Mesenchymal stem cell (in vitro differentiated cells and primary cell): Measurements from ENCODE around the gene FAM124B.
A peak's percentile ranks its signal among the peaks of the same experiment; 100 is the strongest.

Source experiments
- DNase-seq: peaks from one replicate; pipeline ENCODE4 v3.0.0-alpha.2; 2013
- H2AFZ ChIP-seq: one replicate; pipeline ENCODE4 v1.6.1; 2013; ENCODE audit warnings: low read depth, mild to moderate bottlenecking, control low read depth, inconsistent platforms, low read length, moderate library complexity
- H2AK5ac ChIP-seq: 2 replicates; pipeline ENCODE4 v1.6.1; 2013; ENCODE audit warnings: low read length, moderate library complexity, mild to moderate bottlenecking, inconsistent platforms; ENCODE audit not compliant: severe bottlenecking
- H2BK120ac ChIP-seq: one replicate; pipeline ENCODE4 v1.6.1; 2013; ENCODE audit warnings: low read depth, mild to moderate bottlenecking, inconsistent platforms, low read length, moderate library complexity
- H2BK12ac ChIP-seq, 2 experiments: one replicate each; pipeline ENCODE4 v1.6.1; 2013; ENCODE audit warnings: inconsistent platforms in 2 of 2, low read length in 2 of 2, mild to moderate bottlenecking in 2 of 2, moderate library complexity in 2 of 2, control low read depth in 1 of 2
- H2BK15ac ChIP-seq: one replicate; pipeline ENCODE4 v1.6.1; 2013; ENCODE audit warnings: mild to moderate bottlenecking, low read depth, inconsistent platforms; ENCODE audit not compliant: poor library complexity, severe bottlenecking
- H2BK5ac ChIP-seq: 2 replicates; pipeline ENCODE4 v1.6.1; 2013; ENCODE audit warnings: low read depth, mild to moderate bottlenecking, low read length, control low read depth, inconsistent platforms; ENCODE audit not compliant: poor library complexity, severe bottlenecking
- H3K14ac ChIP-seq, 2 experiments: one replicate each; pipeline ENCODE4 v1.6.1; 2013; ENCODE audit warnings: inconsistent platforms in 2 of 2, low read length in 2 of 2, control low read depth in 1 of 2, mild to moderate bottlenecking in 1 of 2, moderate library complexity in 1 of 2
- H3K18ac ChIP-seq, 2 experiments: one replicate each; pipeline ENCODE4 v1.6.1; 2013; ENCODE audit warnings: inconsistent platforms in 2 of 2, low read length in 2 of 2, control low read depth in 1 of 2, low read depth in 1 of 2, mild to moderate bottlenecking in 1 of 2
- H3K23ac ChIP-seq, 2 experiments: one replicate each; pipeline ENCODE4 v1.6.1; 2013; ENCODE audit warnings: inconsistent platforms in 2 of 2, low read length in 2 of 2, mild to moderate bottlenecking in 2 of 2, moderate library complexity in 2 of 2, control low read depth in 1 of 2
- H3K27ac ChIP-seq: 2 replicates; pipeline ENCODE4 v1.5.1; 2013; ENCODE audit warnings: mild to moderate bottlenecking, moderate library complexity, low read length, control low read depth, inconsistent platforms; ENCODE audit not compliant: poor library complexity, severe bottlenecking
- H3K27me3 ChIP-seq, 2 experiments: 2 replicates each; pipeline versions ENCODE4 v1.6.1 to v1.7.0; 2013; ENCODE audit warnings: low read length in 2 of 2, mild to moderate bottlenecking in 2 of 2, moderate library complexity in 2 of 2, control low read depth in 1 of 2, inconsistent platforms in 1 of 2; ENCODE audit not compliant: control insufficient read depth in 1 of 2, insufficient read depth in 1 of 2
- H3K36me3 ChIP-seq, 2 experiments: 2 replicates each; pipeline versions ENCODE4 v1.6.1 to v1.7.0; 2013; ENCODE audit warnings: low read length in 2 of 2, control low read depth in 1 of 2, inconsistent platforms in 1 of 2, low read depth in 1 of 2, mild to moderate bottlenecking in 1 of 2; ENCODE audit not compliant: insufficient read depth in 2 of 2, control insufficient read depth in 1 of 2
- H3K4ac ChIP-seq, 2 experiments: one replicate each; pipeline ENCODE4 v1.6.1; 2013; ENCODE audit warnings: inconsistent platforms in 2 of 2, low read length in 2 of 2, mild to moderate bottlenecking in 2 of 2, moderate library complexity in 2 of 2, control low read depth in 1 of 2, low read depth in 1 of 2
- H3K4me1 ChIP-seq: 2 replicates; pipeline ENCODE4 v1.6.1; 2013; ENCODE audit warnings: low read depth, low read length, control low read depth; ENCODE audit not compliant: control insufficient read depth, insufficient read depth
- H3K4me2 ChIP-seq: 2 replicates; pipeline ENCODE4 v1.6.1; 2013; ENCODE audit warnings: low read length, mild to moderate bottlenecking, inconsistent platforms; ENCODE audit not compliant: poor library complexity, severe bottlenecking
- H3K4me3 ChIP-seq, 2 experiments: 2 replicates each; pipeline versions ENCODE4 v1.5.1 to v1.7.0; 2013; ENCODE audit warnings: low read length in 2 of 2, mild to moderate bottlenecking in 2 of 2, control low read depth in 1 of 2, low read depth in 1 of 2; ENCODE audit not compliant: insufficient read depth in 1 of 2
- H3K79me1 ChIP-seq: replicated peaks from 2 replicates; pipeline ENCODE4 v1.6.1; 2013; ENCODE audit warnings: mild to moderate bottlenecking, control low read depth, low read length, inconsistent platforms; ENCODE audit not compliant: poor library complexity, severe bottlenecking
- H3K9ac ChIP-seq: 2 replicates; pipeline ENCODE4 v1.7.0; 2013; ENCODE audit warnings: mild to moderate bottlenecking, low read length, moderate library complexity
- H3K9me3 ChIP-seq: 2 replicates; pipeline ENCODE4 v1.7.0; 2013; ENCODE audit warnings: mild to moderate bottlenecking, low read length; ENCODE audit not compliant: control insufficient read depth
- H4K8ac ChIP-seq: one replicate; pipeline ENCODE4 v1.6.1; 2013; ENCODE audit warnings: inconsistent platforms, mild to moderate bottlenecking, low read length, moderate library complexity
- H4K91ac ChIP-seq: one replicate; pipeline ENCODE4 v1.6.1; 2013; ENCODE audit warnings: mild to moderate bottlenecking, low read length, inconsistent platforms
- WGBS: methylation state at CpG from one replicate; pipeline ENCODE4 v1.1.7; 2013; ENCODE audit warnings: mixed read lengths; 5-methylcytosine and 5-hydroxymethylcytosine counted together

Gene FAM124B

DNA sequence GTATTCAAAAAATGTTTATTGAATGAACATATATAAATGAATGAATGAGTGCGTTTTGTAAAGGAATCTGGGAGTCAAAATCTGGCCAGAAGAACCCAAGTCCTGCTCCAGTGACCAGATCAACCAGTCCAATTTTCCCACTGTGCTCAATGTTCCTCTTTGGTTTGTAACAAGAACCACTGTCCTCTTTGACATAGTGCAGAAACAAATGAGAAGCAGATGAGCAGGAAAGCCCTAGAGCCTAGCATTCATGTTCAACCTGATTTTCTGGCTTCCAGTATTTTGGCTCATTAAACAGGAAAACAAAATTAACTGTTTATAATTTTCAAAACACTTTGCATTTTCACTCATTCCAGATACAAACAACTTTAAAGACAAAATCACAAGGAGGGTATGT, 23.2 kb downstream of the FAM124B start:
- Histone ChIP-seq H3K4ac (no peak overlapping the region), H3K4me2 (no peak overlapping the region), H3K18ac (no peak overlapping the region), H3K36me3 (no peaks in the 10 kb centered on the region), H2BK12ac (no peak overlapping the region), H3K4me1 (no peaks in the 10 kb centered on the region), H3K4me3 (no peak overlapping the region), H3K27ac (no peak overlapping the region), H2BK15ac (no peak overlapping the region), H3K27me3 (no peaks in the 10 kb centered on the region), H2BK5ac (no peak overlapping the region), H3K23ac (no peak overlapping the region), H4K91ac (no peak overlapping the region), H3K9me3 (no peaks in the 10 kb centered on the region), H3K79me1 (no peaks in the 10 kb centered on the region), H2AK5ac (no peak overlapping the region), H2BK120ac (no peak overlapping the region), H4K8ac (no peak overlapping the region), H2AFZ (no peak overlapping the region), H3K14ac (no peak overlapping the region), H3K9ac (no peak overlapping the region)
- 100% methylated on average over 1 of the region's 1 CpG for WGBS
- no peak for DNase-seq

DNA sequence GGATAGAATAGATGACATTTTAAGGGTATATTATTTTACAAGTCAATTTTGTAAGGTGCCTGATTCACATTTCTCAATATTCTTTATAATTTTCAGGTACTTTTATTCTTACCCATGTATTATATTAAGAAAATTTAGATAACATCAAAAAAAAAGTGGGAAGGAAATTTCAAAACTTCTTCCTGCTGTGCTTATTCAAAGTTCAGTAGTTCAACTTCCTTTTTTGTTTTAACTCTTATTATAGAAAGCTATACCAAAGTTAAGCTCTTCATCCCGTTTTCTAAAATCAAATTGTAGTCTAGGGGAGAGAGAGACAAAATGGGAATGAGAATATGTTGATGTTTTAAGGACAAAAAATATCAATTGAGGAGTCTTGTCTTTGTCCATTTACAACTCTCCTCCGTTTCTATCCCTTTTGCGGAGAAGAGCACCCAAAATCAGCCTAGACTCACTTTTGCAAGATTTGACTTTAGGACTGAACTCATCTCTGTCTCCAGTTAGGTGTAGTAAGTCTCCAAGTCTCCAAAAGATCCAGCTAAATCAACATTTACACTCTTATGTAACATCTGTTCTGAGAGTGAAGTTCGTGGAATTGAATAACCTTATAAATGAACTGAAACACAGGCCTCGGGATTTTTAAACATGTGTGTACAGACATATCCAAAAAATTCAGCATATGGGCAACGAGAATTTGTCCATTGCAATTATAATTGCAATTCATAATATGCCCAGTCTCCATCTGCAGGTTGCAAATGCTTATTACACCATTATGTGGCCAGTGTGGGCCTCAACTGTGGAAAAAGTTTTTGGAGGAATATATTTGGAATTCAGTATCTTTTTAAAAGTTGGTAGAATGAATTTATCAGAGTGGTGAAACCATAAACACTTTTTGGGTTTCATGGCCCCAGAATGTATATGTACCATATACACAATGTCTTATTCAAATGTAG, 23.9 kb downstream of the FAM124B start:
- WGBS = 100% methylated on average over 4 of the region's 6 CpGs
- DNase-seq = no peak

DNA sequence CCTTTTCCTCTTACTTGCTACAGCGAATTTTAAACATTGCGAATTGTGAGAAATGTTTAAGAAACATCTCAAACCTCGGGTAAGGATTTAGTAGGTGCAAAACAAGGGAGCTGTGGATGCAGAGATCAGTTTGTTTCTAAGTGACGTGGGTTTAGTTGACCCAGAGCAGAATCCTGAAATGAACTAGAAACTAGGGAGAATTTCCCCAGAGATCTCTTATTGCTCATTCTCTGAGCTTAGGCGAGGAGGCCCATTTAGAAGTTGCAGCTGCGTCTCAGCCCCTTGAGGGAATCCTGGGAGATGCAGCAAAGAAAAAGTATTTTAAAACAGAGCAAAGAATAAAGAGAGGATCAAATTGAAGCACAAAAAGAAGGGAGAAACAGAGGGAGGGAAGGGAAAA, 29.3 kb downstream of the FAM124B start:
- Histone ChIP-seq H2BK15ac (no peak overlapping the region), H3K14ac (no peak overlapping the region), H2AK5ac (no peak overlapping the region), H3K79me1 (no peaks in the 10 kb centered on the region), H3K4me2 (no peak overlapping the region), H3K27me3 (peaks cover 0 to 8% of the 10 kb centered on the region in 2 experiments), H4K91ac (no peak overlapping the region), H3K4ac (no peak overlapping the region), H2BK120ac (no peak overlapping the region), H3K9ac (no peak overlapping the region), H3K4me3 (no peak overlapping the region), H4K8ac (no peak overlapping the region), H2BK12ac (no peak overlapping the region), H3K36me3 (no peaks in the 10 kb centered on the region), H2AFZ (no peak overlapping the region), H2BK5ac (no peak overlapping the region), H3K9me3 (no peaks in the 10 kb centered on the region), H3K27ac (no peak overlapping the region), H3K18ac (no peak overlapping the region), H3K23ac (no peak overlapping the region), H3K4me1 (no peaks in the 10 kb centered on the region)
- no peak for DNase-seq
- 86% methylated on average over 6 of the region's 6 CpGs for whole genome bisulfite sequencing

More for the DNA sequence above, 23.9 kb downstream of the FAM124B start:
- Histone ChIP-seq H3K27me3 (peaks cover 0 to 3% of the 10 kb centered on the region in 2 experiments), H4K8ac (no peak overlapping the region), H3K14ac (no peak overlapping the region), H3K18ac (no peak overlapping the region), H2BK12ac (no peak overlapping the region), H3K4me1 (no peaks in the 10 kb centered on the region), H2AK5ac (no peak overlapping the region), H3K4ac (no peak overlapping the region), H3K9me3 (no peaks in the 10 kb centered on the region), H3K4me2 (no peak overlapping the region), H3K79me1 (no peaks in the 10 kb centered on the region), H3K23ac (no peak overlapping the region), H2BK15ac (no peak overlapping the region), H3K27ac (no peak overlapping the region), H2AFZ (no peak overlapping the region), H2BK5ac (no peak overlapping the region), H3K4me3 (no peak overlapping the region), H3K9ac (no peak overlapping the region), H2BK120ac (no peak overlapping the region), H3K36me3 (no peaks in the 10 kb centered on the region), H4K91ac (no peak overlapping the region)

DNA sequence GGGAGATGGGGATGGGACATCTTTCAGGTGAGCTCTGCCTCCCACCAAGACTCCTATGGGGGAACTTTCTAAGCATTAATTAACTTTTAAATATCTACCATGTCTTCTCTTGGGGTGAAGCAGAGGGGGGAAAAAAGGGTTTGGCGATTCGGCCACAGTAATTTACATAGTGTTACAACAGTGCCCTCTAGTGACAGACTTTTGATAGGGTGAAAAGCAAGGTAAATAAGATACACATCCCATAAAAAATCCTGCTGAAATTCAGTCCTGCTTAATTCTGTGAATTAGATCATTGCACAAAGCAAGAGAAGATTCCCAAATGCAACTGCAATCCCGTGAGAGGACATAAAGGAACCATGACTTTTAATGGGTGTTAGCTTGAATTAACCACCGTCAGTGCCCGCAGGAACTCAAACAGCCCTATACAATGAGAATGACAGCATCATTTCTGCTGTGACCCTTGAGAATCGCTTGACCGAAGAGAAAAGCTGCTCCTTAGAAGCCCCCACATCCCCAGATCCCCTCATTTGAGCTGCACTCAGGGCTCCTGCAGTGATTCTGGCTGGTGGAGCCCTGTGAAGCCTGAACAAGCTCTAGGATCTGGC, 32.8 kb downstream of the FAM124B start:
- no peaks in the 10 kb centered on the region for H3K4me1 ChIP-seq
- no peak overlapping the region for H3K27ac ChIP-seq
- H3K4me3 ChIP-seq = no peak overlapping the region
- no peak overlapping the region for H3K18ac ChIP-seq
- WGBS = 65% methylated on average over 5 of the region's 7 CpGs
- no peak overlapping the region for H3K4ac ChIP-seq
- no peaks in the 10 kb centered on the region for H3K36me3 ChIP-seq
- H2BK15ac ChIP-seq = no peak overlapping the region
- H3K9me3 ChIP-seq = no peaks in the 10 kb centered on the region
- no peak overlapping the region for H2BK120ac ChIP-seq
- no peak overlapping the region for H2BK5ac ChIP-seq
- H3K79me1 ChIP-seq = no peaks in the 10 kb centered on the region
- no peak overlapping the region for H3K23ac ChIP-seq
- no peak overlapping the region for H2AFZ ChIP-seq
- DNase-seq = peak; percentile 59
- no peak overlapping the region for H4K91ac ChIP-seq
- H3K9ac ChIP-seq = no peak overlapping the region
- no peak overlapping the region for H2AK5ac ChIP-seq
- peaks cover 0 to 8% of the 10 kb centered on the region in 2 experiments for H3K27me3 ChIP-seq
- no peak overlapping the region for H2BK12ac ChIP-seq
- H3K14ac ChIP-seq = no peak overlapping the region
- H4K8ac ChIP-seq = no peak overlapping the region
- no peak overlapping the region for H3K4me2 ChIP-seq
